Nephron (organoid): ENCODE results near the gene PLA2R1.
"Not testable (repeated sequence)": the region's sequence is repeated elsewhere in the genome, so short reads cannot be mapped to it uniquely, and the experiment has no call there.

Experiments used
- H3K27ac Mint-ChIP-seq, 3 experiments: 2 replicates each; pipeline ENCODE4 v1.8.0; 2020; ENCODE audit warnings: mixed read lengths in 3 of 3, mild to moderate bottlenecking in 2 of 3, moderate library complexity in 1 of 3
- H3K27me3 Mint-ChIP-seq: 2 replicates; pipeline ENCODE4 v1.8.0; 2021; ENCODE audit warnings: low read depth, mild to moderate bottlenecking, moderate library complexity, mixed read lengths
- H3K36me3 Mint-ChIP-seq: 2 replicates; pipeline ENCODE4 v1.8.0; 2020; ENCODE audit warnings: low read depth, mixed read lengths
- H3K4me1 Mint-ChIP-seq: 2 replicates; pipeline ENCODE4 v1.8.0; 2020; ENCODE audit warnings: mixed read lengths
- H3K4me3 Mint-ChIP-seq, 3 experiments: 2 replicates each; pipeline ENCODE4 v1.8.0; 2020; ENCODE audit warnings: mild to moderate bottlenecking in 3 of 3, mixed read lengths in 3 of 3, moderate library complexity in 2 of 3
- H3K9me3 Mint-ChIP-seq: 2 replicates; pipeline ENCODE4 v1.8.0; 2020; ENCODE audit warnings: mixed read lengths
- TF ChIP-seq, protein P1 (sequence below), 3 experiments: fragments of 200-600 bp; sonication (generic); IDR thresholded peaks; one replicate each; pipeline ENCODE4 v1.5.0; 2021; ENCODE audit warnings: antibody characterized with exemption in 3 of 3; ENCODE audit not compliant: unreplicated experiment in 3 of 3

Gene PLA2R1

DNA sequence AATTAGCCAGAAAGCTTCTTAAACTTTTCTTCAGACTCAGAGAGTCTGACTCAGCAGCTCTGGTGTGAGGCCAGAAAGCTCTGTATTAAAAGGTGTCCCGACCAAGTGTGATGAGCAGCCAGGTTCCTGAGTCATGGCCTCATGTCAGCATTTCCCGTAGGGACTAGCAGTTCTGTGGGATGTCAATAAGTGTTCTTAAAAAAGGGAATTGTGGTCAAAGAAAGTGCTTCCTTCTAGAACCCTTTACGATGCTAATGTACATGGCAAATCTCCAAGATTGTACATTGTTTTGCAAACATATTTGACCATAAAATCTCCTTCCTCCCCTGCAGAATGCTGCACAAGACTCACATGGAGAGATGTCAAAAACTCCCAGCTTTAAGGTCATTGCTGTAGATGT lies 80.1 kb downstream of the PLA2R1 start:
- Mint-ChIP-seq H3K9me3 (no peaks in the 10 kb centered on the region), H3K27ac (peak overlapping the region; percentile 81 to 86 (median 81))

DNA sequence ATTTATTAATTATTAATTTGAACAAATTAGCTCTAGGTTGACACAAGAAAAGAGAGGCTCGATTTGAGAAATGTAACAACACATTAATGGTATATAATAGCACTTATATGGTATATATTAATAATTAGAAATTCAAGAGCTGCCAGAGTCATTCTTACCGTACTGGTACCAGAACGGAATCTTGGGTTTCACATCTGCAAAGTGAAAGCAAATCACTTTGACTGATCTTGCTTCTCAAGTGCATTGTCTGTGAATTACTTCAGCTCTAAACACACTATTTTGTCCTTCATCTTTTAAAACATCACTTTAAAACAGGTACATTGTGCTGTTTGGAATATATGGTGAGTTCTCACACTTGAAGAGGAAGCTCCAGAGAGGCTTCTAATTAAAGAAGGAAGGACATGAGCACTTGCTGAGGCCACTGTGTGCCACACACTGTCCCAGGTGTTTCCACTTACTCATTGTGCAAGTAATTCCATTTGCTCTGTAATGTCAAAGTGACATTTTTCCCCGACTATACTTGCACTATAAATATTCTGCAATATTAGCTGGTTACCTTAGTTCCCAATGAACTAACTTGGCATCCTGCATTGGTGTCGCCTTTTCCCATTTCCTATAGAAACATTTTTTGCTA lies 85.8 kb downstream of the PLA2R1 start:
- H3K27ac Mint-ChIP-seq: no peak overlapping the region
- H3K27me3 Mint-ChIP-seq: no peaks in the 10 kb centered on the region
- peaks cover under 1% of the 10 kb centered on the region for H3K4me1 Mint-ChIP-seq
- peaks cover 8% of the 10 kb centered on the region for H3K36me3 Mint-ChIP-seq
- TF ChIP-seq, protein P1, sequence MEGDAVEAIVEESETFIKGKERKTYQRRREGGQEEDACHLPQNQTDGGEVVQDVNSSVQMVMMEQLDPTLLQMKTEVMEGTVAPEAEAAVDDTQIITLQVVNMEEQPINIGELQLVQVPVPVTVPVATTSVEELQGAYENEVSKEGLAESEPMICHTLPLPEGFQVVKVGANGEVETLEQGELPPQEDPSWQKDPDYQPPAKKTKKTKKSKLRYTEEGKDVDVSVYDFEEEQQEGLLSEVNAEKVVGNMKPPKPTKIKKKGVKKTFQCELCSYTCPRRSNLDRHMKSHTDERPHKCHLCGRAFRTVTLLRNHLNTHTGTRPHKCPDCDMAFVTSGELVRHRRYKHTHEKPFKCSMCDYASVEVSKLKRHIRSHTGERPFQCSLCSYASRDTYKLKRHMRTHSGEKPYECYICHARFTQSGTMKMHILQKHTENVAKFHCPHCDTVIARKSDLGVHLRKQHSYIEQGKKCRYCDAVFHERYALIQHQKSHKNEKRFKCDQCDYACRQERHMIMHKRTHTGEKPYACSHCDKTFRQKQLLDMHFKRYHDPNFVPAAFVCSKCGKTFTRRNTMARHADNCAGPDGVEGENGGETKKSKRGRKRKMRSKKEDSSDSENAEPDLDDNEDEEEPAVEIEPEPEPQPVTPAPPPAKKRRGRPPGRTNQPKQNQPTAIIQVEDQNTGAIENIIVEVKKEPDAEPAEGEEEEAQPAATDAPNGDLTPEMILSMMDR (IDR thresholded peaks at IDR 0.05; ENCODE audit: unreplicated experiment in 3 of 3): no peak
- no peak overlapping the region for H3K4me3 Mint-ChIP-seq
- H3K9me3 Mint-ChIP-seq: no peaks in the 10 kb centered on the region

More for the DNA sequence above, 80.1 kb downstream of the PLA2R1 start:
- TF ChIP-seq, protein P1 (IDR thresholded peaks at IDR 0.05; ENCODE audit: unreplicated experiment in 3 of 3): no peak
- Mint-ChIP-seq H3K27me3 (no peaks in the 10 kb centered on the region), H3K36me3 (peaks cover 6% of the 10 kb centered on the region), H3K4me1 (peaks cover 23% of the 10 kb centered on the region), H3K4me3 (no peak overlapping the region)

DNA sequence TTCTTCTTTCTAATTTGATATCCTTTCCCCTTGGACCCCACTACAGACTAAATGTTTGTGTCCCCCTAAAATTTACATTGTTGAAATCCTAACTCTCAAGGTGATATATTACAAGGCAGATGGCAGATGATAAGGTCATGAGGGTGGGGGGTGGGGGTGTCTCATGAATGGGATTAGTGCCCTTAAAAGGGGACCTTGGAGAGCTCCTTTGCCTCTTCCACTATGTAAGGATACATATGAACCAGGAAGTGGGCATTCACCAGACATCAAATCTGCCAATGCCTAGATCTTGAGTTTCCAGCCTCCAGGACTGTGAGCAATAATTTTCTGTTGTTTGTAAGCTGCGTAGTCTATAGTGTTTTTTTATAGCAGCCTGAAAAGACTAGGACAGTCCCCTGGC lies 89.1 kb downstream of the PLA2R1 start:
- H3K36me3 Mint-ChIP-seq: peaks cover 5% of the 10 kb centered on the region
- no peak overlapping the region for H3K27ac Mint-ChIP-seq
- no peaks in the 10 kb centered on the region for H3K4me1 Mint-ChIP-seq
- no peaks in the 10 kb centered on the region for H3K9me3 Mint-ChIP-seq
- TF ChIP-seq, protein P1 (IDR thresholded peaks at IDR 0.05; ENCODE audit: unreplicated experiment in 3 of 3): no peak
- H3K27me3 Mint-ChIP-seq: peaks cover 3% of the 10 kb centered on the region
- H3K4me3 Mint-ChIP-seq: no peak overlapping the region

DNA sequence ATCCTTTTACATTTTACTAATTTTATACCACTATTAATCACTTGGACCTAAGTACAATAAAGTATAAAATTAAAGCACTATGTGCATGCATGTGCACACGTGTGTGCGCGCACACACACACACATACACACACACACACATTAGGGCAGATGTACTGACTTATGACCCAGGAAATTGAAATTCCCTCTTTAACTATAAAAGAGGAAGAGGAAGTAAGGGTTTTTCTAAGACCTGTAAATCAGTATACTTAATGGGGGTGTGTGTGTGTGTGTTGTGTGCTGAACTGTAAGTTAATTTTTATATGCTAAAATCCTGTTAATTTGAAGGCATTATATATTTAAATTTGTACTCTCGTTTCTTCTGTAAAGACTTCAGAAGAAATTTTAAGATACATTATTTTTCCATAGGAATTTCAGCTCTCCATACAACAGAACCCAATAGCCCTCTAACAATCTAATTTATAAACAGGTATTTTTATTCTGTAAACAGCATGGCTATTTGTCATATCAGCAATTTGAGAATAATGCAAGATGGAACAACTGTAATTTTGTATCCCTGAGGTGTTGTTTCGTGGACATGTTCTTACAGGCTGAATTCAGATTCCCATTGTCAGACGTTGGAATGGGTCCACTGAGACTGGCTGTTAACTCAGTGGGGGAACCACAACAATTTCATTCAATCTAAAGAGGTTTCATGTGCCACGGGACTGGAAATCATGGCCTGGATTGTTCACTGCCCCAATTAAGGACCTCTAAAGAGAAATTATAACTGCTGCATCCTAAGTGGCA lies 90.9 kb downstream of the PLA2R1 start:
- Mint-ChIP-seq H3K36me3 (peaks cover 5% of the 10 kb centered on the region), H3K27ac (no peak overlapping the region)

DNA sequence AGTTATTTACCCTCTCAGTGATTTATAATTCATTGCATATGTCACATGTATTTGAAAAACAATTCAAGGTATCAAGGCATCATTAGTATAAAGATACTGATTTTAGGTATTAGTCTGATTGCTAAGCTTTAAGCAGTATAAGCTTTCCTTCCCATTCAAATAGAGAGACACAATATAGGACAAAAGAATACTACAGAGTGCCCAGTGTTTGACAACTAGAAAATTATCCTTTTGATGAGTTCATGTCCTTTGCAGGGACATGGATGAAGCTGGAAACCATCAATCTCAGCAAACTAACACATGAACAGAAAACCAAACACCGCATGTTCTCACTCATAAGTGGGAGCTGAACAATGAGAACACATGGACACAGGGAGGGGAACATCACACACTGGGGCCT lies 91.9 kb downstream of the PLA2R1 start:
- H3K27ac Mint-ChIP-seq, H3K9me3 Mint-ChIP-seq, H3K27me3 Mint-ChIP-seq, H3K4me1 Mint-ChIP-seq, H3K36me3 Mint-ChIP-seq, H3K4me3 Mint-ChIP-seq: not testable (repeated sequence)

More for the DNA sequence above, 90.9 kb downstream of the PLA2R1 start:
- Mint-ChIP-seq H3K9me3 (no peaks in the 10 kb centered on the region), H3K4me1 (no peaks in the 10 kb centered on the region), H3K27me3 (peaks cover 3% of the 10 kb centered on the region), H3K4me3 (no peak overlapping the region)
- TF ChIP-seq, protein P1 (IDR thresholded peaks at IDR 0.05; ENCODE audit: unreplicated experiment in 3 of 3): no peak

DNA sequence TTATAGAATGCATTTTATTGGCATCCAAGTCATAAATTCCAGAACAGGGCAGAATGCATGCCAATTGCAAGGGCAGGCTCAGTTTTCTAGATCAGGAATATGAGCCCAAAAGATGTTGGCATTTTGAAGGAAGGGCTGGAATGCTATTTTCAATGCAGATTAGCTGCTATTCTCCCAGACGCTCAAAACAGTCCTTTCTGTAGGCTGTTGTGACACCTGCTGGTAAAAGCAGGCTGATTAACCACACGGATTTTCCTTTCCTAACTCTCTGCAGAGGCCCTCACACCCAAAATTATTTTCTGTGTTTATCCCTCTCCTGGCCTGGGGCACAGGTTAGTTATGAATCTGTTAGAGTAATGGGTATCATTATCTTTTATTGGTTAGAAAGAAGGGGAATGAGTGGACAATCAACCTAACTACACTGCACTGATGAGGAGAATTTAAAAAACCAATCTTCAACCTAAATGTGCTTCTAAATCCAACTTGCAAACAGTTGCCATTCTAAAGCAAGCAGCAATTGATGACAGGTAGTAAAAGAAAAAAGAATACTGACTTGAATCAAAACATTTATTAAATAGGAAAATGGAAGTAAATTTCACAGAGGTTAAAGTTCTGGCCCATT lies 94.0 kb downstream of the PLA2R1 start:
- no peaks in the 10 kb centered on the region for H3K4me1 Mint-ChIP-seq
- H3K9me3 Mint-ChIP-seq: no peaks in the 10 kb centered on the region
- no peak overlapping the region for H3K4me3 Mint-ChIP-seq
- H3K27me3 Mint-ChIP-seq: peaks cover 3% of the 10 kb centered on the region
- TF ChIP-seq, protein P1 (IDR thresholded peaks at IDR 0.05; ENCODE audit: unreplicated experiment in 3 of 3): peak; percentile 65 to 71 (median 70)
- H3K27ac Mint-ChIP-seq: no peak overlapping the region
- peaks cover 5% of the 10 kb centered on the region for H3K36me3 Mint-ChIP-seq
